ENCODE measurements around the gene YTHDC2.

The YTHDC2 gene

DNA sequence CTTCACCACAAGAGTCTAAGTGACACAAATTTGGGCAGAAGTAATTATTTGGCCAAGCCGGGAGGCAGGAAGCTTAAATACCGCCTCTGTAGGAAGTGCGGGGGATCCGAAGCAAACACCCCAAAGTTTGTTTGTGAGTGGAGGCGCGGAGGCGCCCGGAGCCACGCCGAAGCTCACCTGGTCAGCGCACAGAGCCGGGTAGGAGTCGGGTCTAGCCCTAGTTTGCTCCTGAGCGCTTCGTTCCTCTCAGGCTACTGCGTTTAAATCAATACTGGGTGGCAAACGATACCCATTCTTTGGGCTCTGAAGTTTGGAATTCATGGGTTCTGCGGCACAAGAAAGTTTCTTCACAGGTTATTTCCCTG is 26.1 kb upstream of the YTHDC2 start:
- TF ChIP-seq POLR2AphosphoS5 (IDR thresholded peaks at IDR 0.05; ENCODE audit: low read depth, low read length) (no peak), SIN3A (IDR thresholded peaks at IDR 0.05; ENCODE audit: borderline replicate concordance, insufficient read depth, low read length) (no peak), FOXP2 (optimal IDR thresholded peaks at IDR 0.05; ENCODE audit: borderline replicate concordance, extremely low read depth, extremely low read length, insufficient read depth) (no peak), TAF1 (IDR thresholded peaks at IDR 0.05; ENCODE audit: borderline replicate concordance, insufficient read depth, low read length) (no peak)
- TF ChIP-seq, protein P1, sequence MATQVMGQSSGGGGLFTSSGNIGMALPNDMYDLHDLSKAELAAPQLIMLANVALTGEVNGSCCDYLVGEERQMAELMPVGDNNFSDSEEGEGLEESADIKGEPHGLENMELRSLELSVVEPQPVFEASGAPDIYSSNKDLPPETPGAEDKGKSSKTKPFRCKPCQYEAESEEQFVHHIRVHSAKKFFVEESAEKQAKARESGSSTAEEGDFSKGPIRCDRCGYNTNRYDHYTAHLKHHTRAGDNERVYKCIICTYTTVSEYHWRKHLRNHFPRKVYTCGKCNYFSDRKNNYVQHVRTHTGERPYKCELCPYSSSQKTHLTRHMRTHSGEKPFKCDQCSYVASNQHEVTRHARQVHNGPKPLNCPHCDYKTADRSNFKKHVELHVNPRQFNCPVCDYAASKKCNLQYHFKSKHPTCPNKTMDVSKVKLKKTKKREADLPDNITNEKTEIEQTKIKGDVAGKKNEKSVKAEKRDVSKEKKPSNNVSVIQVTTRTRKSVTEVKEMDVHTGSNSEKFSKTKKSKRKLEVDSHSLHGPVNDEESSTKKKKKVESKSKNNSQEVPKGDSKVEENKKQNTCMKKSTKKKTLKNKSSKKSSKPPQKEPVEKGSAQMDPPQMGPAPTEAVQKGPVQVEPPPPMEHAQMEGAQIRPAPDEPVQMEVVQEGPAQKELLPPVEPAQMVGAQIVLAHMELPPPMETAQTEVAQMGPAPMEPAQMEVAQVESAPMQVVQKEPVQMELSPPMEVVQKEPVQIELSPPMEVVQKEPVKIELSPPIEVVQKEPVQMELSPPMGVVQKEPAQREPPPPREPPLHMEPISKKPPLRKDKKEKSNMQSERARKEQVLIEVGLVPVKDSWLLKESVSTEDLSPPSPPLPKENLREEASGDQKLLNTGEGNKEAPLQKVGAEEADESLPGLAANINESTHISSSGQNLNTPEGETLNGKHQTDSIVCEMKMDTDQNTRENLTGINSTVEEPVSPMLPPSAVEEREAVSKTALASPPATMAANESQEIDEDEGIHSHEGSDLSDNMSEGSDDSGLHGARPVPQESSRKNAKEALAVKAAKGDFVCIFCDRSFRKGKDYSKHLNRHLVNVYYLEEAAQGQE (IDR thresholded peaks at IDR 0.05; ENCODE audit: insufficient read depth in 1 of 2, low read depth in 2 of 2, low read length in 2 of 2) = no peak

DNA sequence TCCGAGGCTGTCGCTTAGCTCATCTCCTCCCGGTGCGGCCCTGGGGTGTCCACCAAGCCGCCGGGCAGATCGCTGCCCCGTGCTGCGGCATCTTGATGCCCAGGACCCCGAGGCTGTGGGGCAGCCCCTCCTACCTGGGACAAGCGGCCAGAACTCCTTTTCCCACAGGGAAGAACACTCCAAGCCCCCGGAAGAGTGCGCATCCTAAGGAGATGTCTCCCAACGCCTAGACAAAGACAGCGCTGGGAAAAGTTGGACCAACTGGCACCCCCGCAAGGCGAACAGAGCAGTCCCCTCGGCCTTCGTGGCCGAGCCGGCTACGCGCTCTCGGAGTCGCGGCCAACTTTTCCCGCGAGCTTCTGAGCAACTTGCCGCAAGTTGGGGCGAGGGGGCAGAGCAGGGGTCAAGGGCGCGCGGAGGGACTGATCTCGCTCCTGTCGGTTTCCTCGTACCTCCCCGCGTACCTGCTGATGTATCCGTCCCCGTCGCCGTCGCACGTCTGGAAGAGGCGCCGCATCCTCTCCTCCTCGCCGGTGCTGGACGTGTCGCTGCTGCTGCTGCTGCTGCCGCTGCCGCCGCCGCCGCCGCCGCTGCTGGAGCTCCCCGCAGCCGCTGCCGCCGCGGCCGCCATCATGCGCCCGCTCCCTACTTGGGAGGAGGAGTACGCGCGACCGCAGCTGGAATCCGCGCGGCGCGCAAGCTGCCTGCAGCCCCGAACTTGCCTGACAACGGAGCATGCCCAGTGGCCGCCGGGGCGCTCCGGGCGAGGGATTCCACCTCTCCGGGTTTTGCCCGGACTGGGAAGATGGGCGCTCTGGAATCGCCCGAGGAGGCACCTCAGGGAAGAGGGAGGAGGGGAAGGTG is 25.5 kb upstream of the YTHDC2 start, which contains the start of gene MCC:
Gene MCC, minus strand, starts transcription at position 673 of the 864 bp plus-strand sequence.
- TF ChIP-seq POLR2AphosphoS5 (IDR thresholded peaks at IDR 0.05; ENCODE audit: low read depth, low read length) (no peak), SIN3A (IDR thresholded peaks at IDR 0.05; ENCODE audit: borderline replicate concordance, insufficient read depth, low read length) (no peak), FOXP2 (optimal IDR thresholded peaks at IDR 0.05; ENCODE audit: borderline replicate concordance, extremely low read depth, extremely low read length, insufficient read depth) (no peak), TAF1 (IDR thresholded peaks at IDR 0.05; ENCODE audit: borderline replicate concordance, insufficient read depth, low read length) (no peak)
- TF ChIP-seq, protein P1 (IDR thresholded peaks at IDR 0.05; ENCODE audit: insufficient read depth in 1 of 2, low read depth in 2 of 2, low read length in 2 of 2) = no peak

DNA sequence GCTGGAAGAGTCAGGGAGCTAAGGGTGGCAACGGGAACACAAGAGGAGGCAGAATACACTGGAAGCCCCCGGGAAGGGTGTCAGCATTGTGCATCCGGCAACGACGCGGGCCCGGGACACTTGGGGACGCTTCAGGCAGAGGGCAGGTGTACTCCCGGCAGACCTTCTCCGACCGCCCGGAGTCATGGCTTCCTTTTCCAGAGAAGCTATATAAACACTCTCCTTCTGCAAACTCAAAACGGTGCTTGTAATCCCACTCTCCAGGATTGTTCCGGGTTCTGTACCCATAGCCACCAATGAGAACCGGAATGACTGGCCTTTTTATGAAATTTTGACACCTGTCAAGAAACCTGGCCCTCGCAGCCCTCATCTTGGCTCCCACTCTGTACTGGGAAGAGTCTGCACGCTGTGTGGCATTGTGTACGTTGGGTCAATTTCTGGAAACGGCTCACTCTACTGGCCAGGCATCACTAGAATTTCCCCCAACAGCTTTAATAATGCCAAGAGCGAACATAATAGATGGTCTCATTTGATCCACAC is 24.8 kb upstream of the YTHDC2 start:
- TF ChIP-seq FOXP2 (optimal IDR thresholded peaks at IDR 0.05; ENCODE audit: borderline replicate concordance, extremely low read depth, extremely low read length, insufficient read depth) (no peak), POLR2AphosphoS5 (IDR thresholded peaks at IDR 0.05; ENCODE audit: low read depth, low read length) (no peak), SIN3A (IDR thresholded peaks at IDR 0.05; ENCODE audit: borderline replicate concordance, insufficient read depth, low read length) (no peak), TAF1 (IDR thresholded peaks at IDR 0.05; ENCODE audit: borderline replicate concordance, insufficient read depth, low read length) (no peak; the same call in 1 of the 2 replicates)
- TF ChIP-seq, protein P1 (IDR thresholded peaks at IDR 0.05; ENCODE audit: insufficient read depth in 1 of 2, low read depth in 2 of 2, low read length in 2 of 2) = no peak

DNA sequence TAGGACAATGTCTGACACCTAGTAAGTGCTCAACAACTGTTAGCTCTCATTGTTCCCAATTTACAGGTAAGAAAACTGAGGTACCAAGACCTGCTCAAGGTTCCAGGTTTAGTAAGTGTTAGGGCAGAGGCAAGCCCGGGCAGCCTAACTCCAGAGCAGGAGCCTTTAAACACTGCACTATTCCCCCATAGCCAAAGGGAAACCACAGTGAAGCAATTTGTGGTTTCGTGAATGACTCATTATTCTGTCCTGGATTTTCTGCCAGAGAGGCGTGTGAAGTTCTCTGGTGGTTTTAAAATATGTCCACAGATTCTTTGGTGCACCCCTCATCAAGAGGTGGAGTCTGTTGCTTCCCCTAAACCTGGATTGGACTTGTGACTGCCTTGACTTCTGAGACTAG is 24.2 kb upstream of the YTHDC2 start:
- TF ChIP-seq TAF1 (IDR thresholded peaks at IDR 0.05; ENCODE audit: borderline replicate concordance, insufficient read depth, low read length) (no peak), POLR2AphosphoS5 (IDR thresholded peaks at IDR 0.05; ENCODE audit: low read depth, low read length) (no peak), FOXP2 (optimal IDR thresholded peaks at IDR 0.05; ENCODE audit: borderline replicate concordance, extremely low read depth, extremely low read length, insufficient read depth) (no peak), SIN3A (IDR thresholded peaks at IDR 0.05; ENCODE audit: borderline replicate concordance, insufficient read depth, low read length) (no peak)
- TF ChIP-seq, protein P1 (IDR thresholded peaks at IDR 0.05; ENCODE audit: insufficient read depth in 1 of 2, low read depth in 2 of 2, low read length in 2 of 2) = no peak
